K562 (cell line): Measurements from ENCODE around the gene MLLT1. TPM values are rescaled to one million over a fixed set of nuclear protein-coding genes. Genes with fewer than 3 reads are reported as not detected.

Source experiments
- ATF1 ChIP-seq, 2 experiments: fragments of 450-650 bp in 1 of 2; IDR thresholded peaks; 2 replicates each; pipeline ENCODE4 v1.6.1; 2016; ENCODE audit warnings: missing compliant biosample characterization in 1 of 2, missing genetic modification characterization in 1 of 2
- CBX8 ChIP-seq: fragments of 200-600 bp; sonication (generic); IDR thresholded peaks from 2 replicates; pipeline ENCODE4 v1.6.1; 2012; ENCODE audit warnings: borderline replicate concordance, mixed run types, low read depth, mild to moderate bottlenecking, moderate library complexity, mixed read lengths, low read length, control low read depth, inconsistent platforms; ENCODE audit not compliant: poor library complexity, severe bottlenecking; ENCODE audit errors: extremely low read depth
- FOSL1 ChIP-seq: fragments of 200-800 bp; sonication (Bioruptor generic); conservative IDR thresholded peaks from 2 replicates; pipeline ENCODE4 v1.6.1; 2016; ENCODE audit warnings: missing genetic modification characterization, missing compliant biosample characterization
- GABPB1 ChIP-seq: sonication (generic); formaldehyde crosslinking; IDR thresholded peaks from 2 replicates; pipeline ENCODE4 v1.8.0; 2022; ENCODE audit warnings: mild to moderate bottlenecking, missing genetic modification reagents
- MYC ChIP-seq, 2 experiments: fragments of 250-450 bp in 1 of 2; sonication (Bioruptor Pico) in 1 of 2; IDR thresholded peaks; 2 replicates each; pipeline versions ENCODE4 v1.5.1 to v1.6.1; 2012 to 2021; ENCODE audit warnings: low read depth in 2 of 2, borderline replicate concordance in 1 of 2, improper control_type of control experiment in 1 of 2, low read length in 1 of 2, mild to moderate bottlenecking in 1 of 2, moderate library complexity in 1 of 2
- NFATC3 ChIP-seq: fragments of 450-650 bp; IDR thresholded peaks from 2 replicates; pipeline ENCODE4 v1.6.1; 2017; ENCODE audit warnings: mild to moderate bottlenecking
- RHOXF2B ChIP-seq: fragments of 250-450 bp; sonication (Bioruptor Pico); conservative IDR thresholded peaks from 2 replicates; pipeline ENCODE4 v1.5.1; 2021
- SIN3A ChIP-seq, 2 experiments: fragments of 150-350 bp in 1 of 2; IDR thresholded peaks; 2 replicates each; pipeline ENCODE4 v1.6.1; 2011 to 2016; ENCODE audit warnings: borderline replicate concordance in 2 of 2, low read depth in 2 of 2, low read length in 2 of 2, mild to moderate bottlenecking in 2 of 2, moderate library complexity in 2 of 2; ENCODE audit not compliant: control insufficient read depth in 1 of 2
- SIX5 ChIP-seq, 2 experiments: IDR thresholded peaks; 2 replicates each; pipeline ENCODE4 v1.6.1; 2011; ENCODE audit warnings: low read length in 2 of 2, borderline replicate concordance in 1 of 2, low read depth in 1 of 2, mild to moderate bottlenecking in 1 of 2, moderate library complexity in 1 of 2; ENCODE audit not compliant: insufficient read depth in 1 of 2
- TBP ChIP-seq: optimal IDR thresholded peaks from 2 replicates; pipeline ENCODE3; 2011; ENCODE audit warnings: low read depth, low read length, improper control_type of control experiment
- TEAD4 ChIP-seq, 2 experiments: sonication (generic) in 1 of 2; formaldehyde crosslinking in 1 of 2; IDR thresholded peaks; 2 replicates each; pipeline versions ENCODE4 v1.6.1 to v1.8.0; 2012 to 2022; ENCODE audit warnings: borderline replicate concordance in 1 of 2, inconsistent platforms in 1 of 2, low read length in 1 of 2, mild to moderate bottlenecking in 1 of 2, missing genetic modification reagents in 1 of 2
- ZBTB11 ChIP-seq, 3 experiments: fragments of 200-800 bp in 1 of 3; fragments of 250-450 bp in 1 of 3; fragments of 450-650 bp in 1 of 3; sonication (Bioruptor Pico) in 1 of 3; sonication (Bioruptor generic) in 1 of 3; formaldehyde crosslinking in 1 of 3; IDR thresholded peaks; 2 replicates each; pipeline versions ENCODE4 v1.6.1 to v1.8.0; 2016 to 2022; ENCODE audit warnings: mild to moderate bottlenecking in 2 of 3, missing genetic modification characterization in 2 of 3, missing compliant biosample characterization in 1 of 3, moderate library complexity in 1 of 3
- ZNF146 ChIP-seq: IDR thresholded peaks from one replicate; pipeline ENCODE4 v1.6.1; 2018; ENCODE audit warnings: missing compliant biosample characterization; ENCODE audit not compliant: unreplicated experiment
- ZNF785 ChIP-seq: fragments of 250-450 bp; sonication (Bioruptor Pico); IDR thresholded peaks from 2 replicates; pipeline ENCODE4 v1.4.0; 2020; ENCODE audit warnings: mild to moderate bottlenecking
- ZSCAN32 ChIP-seq: fragments of 450-650 bp; formaldehyde crosslinking; IDR thresholded peaks from 2 replicates; pipeline ENCODE4 v1.4.0; 2020; ENCODE audit warnings: mild to moderate bottlenecking, moderate library complexity
- polyA plus RNA-seq, 8 experiments: library from polyadenylated mRNA; depleted of rRNA in 4 of 8; stranded (reverse) in 5 of 8; unstranded in 3 of 8; fragments of >200 nt; fragmentation: Nextera tagmentation in 2 of 8; fragmentation: Illumina TruSeq in 1 of 8; extraction: Ambion mirVana in 2 of 8; extraction: Trizol in 1 of 8; gene quantifications; 2 replicates each; pipeline versions ENCODE4 v1.2.1 to v1.2.3, GENCODE V29; 2011 to 2014; ENCODE audit warnings: inconsistent platforms in 1 of 8, missing spikeins in 1 of 8
- total RNA-seq, 7 experiments: library from RNA; depleted of rRNA in 6 of 7; stranded (reverse); fragments of >200 nt in 6 of 7; fragmentation: Illumina TruSeq in 2 of 7; extraction: Trizol in 2 of 7; gene quantifications; 2 replicates each; pipeline versions ENCODE4 v1.2.1 to v1.2.3, GENCODE V29; 2011 to 2021; ENCODE audit warnings: low replicate concordance in 1 of 7
- TF ChIP-seq, protein P1 (sequence below): fragments of 450-650 bp; IDR thresholded peaks from 2 replicates; pipeline ENCODE4 v1.7.1; 2018; ENCODE audit warnings: mild to moderate bottlenecking, low read depth; ENCODE audit not compliant: partially characterized antibody

The MLLT1 gene
- total and polyA plus RNA-seq, 9 of the 15 experiments (the other 6 are each of a cell fraction or from before 2014, with no cell fraction given), result 0.23 to 63.5 (median 15.4) TPM

DNA sequence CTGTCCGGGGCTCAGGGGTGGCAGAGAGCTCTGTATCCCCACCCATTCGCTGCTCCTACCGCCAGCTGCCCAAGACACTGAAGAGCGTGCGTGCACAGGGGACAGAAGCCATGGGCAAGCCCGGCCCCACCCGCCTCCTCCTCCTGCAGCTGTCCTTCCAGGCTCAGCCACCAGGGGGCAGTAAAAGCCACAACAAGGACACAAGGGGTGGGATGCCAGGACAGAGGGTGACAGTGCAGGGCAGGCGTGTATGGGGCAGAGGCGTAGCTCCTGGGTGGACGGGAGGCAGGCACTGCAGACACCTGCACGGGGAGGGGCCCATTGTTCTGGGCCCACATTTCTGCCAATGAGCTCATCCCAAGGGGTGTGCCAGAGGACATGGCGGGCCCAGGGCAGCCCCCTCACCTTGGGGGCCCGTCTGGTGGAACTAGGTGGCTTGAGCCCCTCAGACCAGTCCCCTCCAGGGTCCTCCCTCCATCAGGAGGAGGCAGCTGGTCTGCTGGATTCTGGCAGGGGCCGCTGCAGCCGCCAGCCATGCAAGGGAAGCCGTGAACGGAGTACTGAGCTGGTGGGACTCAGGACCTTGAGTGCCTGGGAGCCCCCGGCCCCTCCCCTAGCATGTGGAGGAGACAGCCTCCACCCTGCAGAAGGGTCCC lies 61.2 kb downstream of the MLLT1 start (continued):
- TF ChIP-seq MYC (IDR thresholded peaks at IDR 0.05; ENCODE audit: low read depth, low read length) (no peak), MYC (CRISPR knock-in tag; IDR thresholded peaks at IDR 0.05; ENCODE audit: borderline replicate concordance, low read depth) (no peak), FOSL1 (tag) (no peak), ZNF785 (CRISPR knock-in tag) (no peak), TEAD4 (IDR thresholded peaks at IDR 0.05; ENCODE audit: low read length) (no peak), TEAD4 (CRISPR knock-in tag; IDR thresholded peaks at IDR 0.05; ENCODE audit: borderline replicate concordance) (no peak), ZBTB11 (CRISPR knock-in tag; IDR thresholded peaks at IDR 0.05) (no peak), CBX8 (no peak), RHOXF2B (CRISPR knock-in tag) (no peak), ZNF146 (CRISPR knock-in tag) (no peak), ZSCAN32 (CRISPR knock-in tag) (no peak), GABPB1 (no peak), TBP (no peak), SIN3A (IDR thresholded peaks at IDR 0.05; ENCODE audit: borderline replicate concordance in 2 of 2, control insufficient read depth in 1 of 2, low read depth in 2 of 2, low read length in 2 of 2) (no peak), SIX5 (IDR thresholded peaks at IDR 0.05; ENCODE audit: borderline replicate concordance in 1 of 2, insufficient read depth in 1 of 2, low read depth in 1 of 2, low read length in 2 of 2) (no peak), ATF1 (CRISPR knock-in tag; IDR thresholded peaks at IDR 0.05) (no peak), ATF1 (tag; IDR thresholded peaks at IDR 0.05) (no peak), NFATC3 (no peak)
- TF ChIP-seq, protein P1, sequence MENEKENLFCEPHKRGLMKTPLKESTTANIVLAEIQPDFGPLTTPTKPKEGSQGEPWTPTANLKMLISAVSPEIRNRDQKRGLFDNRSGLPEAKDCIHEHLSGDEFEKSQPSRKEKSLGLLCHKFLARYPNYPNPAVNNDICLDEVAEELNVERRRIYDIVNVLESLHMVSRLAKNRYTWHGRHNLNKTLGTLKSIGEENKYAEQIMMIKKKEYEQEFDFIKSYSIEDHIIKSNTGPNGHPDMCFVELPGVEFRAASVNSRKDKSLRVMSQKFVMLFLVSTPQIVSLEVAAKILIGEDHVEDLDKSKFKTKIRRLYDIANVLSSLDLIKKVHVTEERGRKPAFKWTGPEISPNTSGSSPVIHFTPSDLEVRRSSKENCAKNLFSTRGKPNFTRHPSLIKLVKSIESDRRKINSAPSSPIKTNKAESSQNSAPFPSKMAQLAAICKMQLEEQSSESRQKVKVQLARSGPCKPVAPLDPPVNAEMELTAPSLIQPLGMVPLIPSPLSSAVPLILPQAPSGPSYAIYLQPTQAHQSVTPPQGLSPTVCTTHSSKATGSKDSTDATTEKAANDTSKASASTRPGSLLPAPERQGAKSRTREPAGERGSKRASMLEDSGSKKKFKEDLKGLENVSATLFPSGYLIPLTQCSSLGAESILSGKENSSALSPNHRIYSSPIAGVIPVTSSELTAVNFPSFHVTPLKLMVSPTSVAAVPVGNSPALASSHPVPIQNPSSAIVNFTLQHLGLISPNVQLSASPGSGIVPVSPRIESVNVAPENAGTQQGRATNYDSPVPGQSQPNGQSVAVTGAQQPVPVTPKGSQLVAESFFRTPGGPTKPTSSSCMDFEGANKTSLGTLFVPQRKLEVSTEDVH, result peak; percentile 46
